ENCODE data around the gene DEDD2.
A peak's percentile ranks its signal among the peaks of the same experiment; 100 is the strongest.

DEDD2 gene

DNA sequence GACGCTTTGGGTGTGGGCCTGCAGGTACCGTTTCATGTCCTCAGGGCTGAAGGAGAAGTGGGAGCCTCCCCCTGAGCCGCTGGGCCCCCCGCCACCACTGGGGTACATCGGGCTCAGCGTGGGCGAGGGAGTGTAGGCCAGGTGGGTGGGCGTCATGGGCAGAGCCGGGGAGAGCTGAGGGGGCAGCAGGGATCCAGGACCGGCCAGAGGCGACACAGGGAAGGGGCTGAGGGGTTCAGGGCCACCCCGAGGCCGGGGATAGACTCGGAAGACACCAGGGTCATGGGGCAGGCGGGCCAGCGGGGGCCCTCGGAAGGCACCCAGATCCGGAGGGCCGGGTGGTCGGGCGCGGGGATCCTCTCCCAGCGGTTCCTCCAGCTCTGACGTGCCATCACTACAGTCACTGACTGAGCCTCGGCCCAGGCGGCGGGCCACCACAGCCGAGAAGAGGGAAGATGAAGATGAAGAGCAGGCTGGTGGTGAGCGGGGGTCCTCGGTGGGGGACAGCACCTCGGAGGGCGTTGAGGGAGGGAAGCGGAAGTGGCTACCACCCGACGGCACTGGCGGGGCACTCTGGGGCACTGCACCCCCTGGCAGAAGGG, 31.8 kb upstream of the DEDD2 start:
- no peak for DNase-seq (ENCODE audit: low spot score)

DNA sequence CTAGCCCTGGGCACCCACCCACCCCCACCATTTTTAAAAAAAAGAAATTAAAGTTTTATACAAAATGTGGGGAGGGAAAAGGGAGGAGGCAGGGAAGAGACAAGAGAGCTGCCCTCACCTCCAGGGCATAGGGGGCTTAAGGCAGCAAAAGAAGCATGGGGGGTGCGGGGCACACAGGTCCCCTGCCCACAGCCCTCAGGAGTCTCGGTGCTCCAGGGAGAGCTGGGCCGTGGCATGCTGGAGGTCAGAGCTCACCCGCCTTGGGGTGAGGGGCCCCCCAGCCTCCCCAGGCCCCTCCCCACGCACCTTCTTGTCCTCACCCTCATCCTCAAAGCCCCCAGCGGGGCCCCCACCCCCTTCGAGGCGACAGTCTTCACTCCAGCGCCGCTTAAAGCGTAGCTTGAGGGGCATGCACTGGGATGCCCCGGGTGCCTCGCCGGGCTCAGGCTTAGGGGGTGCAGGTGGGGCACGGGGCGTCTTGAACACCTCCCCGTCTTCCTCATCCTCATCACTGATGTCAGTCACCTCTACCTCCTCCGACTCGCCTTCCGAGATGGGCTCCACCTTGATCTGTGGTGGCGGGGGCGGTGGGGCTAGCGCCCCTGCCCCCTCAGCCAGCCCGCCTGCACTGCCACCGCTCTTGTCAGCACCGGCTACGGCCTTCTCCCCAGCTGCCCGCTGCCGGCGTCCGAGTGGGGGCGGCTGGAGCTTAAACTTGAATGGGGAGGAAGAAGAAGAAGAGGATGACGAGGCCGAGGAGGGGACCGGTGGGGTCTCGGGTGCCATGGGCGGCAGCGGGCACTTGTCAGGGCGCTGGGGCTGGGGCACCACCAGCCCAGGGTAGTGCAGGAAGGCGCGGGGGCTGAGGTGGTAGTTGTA, 31.0 kb upstream of the DEDD2 start:
- no peak for DNase-seq (ENCODE audit: low spot score)

- DNase-seq (ENCODE audit: low spot score): no peak
Observed at GRCh38 chr19:42247640-42248199, 30.2 kb upstream of the DEDD2 start.

- no peak for DNase-seq (ENCODE audit: low spot score)
Observed at GRCh38 chr19:42246922-42247639, 29.6 kb upstream of the DEDD2 start.

- DNase-seq (ENCODE audit: low spot score): peak; percentile 56
Observed at GRCh38 chr19:42246143-42246921, 28.9 kb upstream of the DEDD2 start.

DNA sequence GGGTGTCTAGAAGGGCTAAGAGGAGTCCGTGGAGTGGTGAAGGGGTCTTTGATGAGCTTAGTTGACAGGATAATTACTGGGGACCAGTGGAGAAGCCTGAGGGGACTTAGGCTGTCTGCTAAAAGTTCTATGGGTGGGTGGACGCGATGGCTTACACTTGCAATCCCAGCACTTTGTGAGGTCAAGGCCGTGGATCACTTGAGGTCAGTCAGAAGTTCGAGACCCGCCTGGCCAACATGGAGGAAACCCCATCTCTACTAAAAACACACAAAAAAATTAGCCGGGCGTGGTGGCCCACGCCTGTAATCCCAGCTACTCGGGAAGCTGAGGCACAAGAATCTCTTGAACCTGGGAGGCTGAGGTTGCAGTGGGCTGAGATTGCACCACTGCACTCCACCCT, 27.8 kb upstream of the DEDD2 start:
- no peak for DNase-seq (ENCODE audit: low spot score)

GRCh38 chr19:42244347-42245220, 27.1 kb upstream of the DEDD2 start:
- peak; percentile 94 for DNase-seq (ENCODE audit: low spot score)

DNA sequence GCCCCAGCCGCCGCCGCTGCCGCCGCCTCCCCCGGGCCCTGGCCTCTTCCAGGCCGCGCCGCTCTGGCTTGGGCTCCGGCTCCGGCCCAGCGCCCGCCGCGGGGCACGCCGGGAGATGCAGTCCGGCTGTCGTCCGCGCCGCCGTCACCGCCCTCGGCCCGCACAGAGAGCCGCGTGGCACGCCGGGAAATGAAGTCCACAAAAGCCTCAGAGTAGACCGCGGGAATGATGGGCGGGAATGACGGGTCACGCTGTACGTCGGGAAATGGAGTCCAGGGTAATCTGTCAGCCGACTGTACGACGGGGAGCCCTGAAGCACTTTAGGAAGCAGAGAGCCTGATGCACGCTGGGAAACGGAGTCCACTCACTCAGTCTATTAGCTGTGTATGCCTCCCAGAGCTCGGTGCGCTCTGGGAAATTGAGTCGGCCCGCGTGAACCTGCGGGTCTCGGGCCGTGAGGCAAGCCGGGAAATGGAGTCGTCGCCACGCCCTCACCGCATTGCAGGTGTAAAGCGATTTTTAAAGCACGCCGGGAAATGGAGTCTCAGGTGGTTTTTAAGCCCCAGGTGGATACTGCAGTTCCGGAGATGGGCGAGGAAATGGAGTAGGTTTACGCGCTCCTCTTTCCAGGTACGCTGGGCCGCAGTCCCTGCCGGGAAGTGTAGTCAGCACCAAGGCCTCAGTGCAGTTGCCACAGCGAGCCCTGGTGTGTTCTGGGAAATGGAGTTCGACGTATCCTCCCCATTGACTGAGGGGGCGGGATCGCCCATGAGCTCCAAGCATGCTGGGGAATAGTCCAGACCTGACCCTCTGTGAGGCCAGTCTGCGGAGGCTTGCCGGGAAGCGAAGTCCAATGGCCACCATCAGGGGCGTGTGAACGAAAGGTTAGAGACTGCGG, 25.3 kb upstream of the DEDD2 start, which contains the start of gene GSK3A:
Gene GSK3A, minus strand, starts transcription at position 91 of the 898 bp plus-strand sequence. CDS start 137 bp downstream, outside the sequence.
- DNase-seq (ENCODE audit: low spot score): peak; percentile 99

DNA sequence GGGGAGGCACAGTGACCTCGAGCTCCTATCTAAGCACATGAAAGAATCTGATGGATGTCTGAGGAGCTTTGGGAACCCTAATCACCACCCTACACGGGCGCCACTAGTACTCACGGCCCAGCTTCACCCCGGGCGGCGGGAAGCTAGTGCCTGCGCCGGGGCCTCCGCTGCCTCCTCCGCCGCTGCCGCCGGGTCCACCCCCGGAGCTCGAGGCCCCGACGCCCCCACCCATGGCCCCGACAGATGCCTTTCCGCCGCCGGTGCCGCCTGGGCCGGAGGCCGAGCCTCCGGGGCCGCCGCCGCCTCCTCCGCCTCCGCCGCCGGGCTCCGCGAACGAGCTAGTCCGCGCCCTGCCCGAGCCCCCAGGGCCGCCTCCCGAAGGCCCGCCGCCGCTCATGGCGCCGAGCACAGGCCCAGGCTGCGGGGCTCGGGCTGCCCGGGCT, 24.6 kb upstream of the DEDD2 start:
- DNase-seq (ENCODE audit: low spot score): no peak

GRCh38 chr19:42241279-42241678, 23.8 kb upstream of the DEDD2 start:
- no peak for DNase-seq (ENCODE audit: low spot score)

DNA sequence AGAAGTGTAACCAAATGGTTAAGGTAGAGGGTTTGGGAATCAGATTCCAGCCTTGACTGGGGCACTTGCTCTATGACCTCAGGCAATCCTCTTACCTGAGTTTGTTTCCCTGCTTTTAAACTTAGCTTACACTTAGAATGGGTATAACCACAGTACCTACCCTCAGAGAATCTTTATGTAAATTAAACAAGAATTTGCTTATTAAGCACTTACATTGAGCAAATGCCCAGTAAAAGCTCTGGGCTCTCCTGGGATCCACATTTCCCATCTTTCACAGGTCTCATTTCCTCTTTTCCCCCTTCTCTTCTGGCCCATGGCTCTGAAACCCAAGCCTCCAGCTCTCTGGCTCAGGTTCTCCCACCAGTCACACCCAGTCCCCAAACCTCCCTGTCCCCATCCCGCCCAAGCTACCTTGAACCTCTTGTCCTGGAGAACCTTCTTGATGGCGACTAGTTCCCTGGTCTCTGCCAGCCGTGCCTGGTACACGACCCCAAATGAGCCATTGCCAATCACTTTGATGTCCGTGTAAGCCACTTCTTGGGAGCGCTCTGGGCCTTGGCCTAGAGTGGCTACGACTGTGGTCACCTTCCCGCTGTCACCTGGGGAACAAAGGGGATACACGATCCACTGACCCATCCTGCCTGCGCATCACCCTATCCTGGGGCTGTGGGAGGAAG, 22.2 kb upstream of the DEDD2 start:
- no peak for DNase-seq (ENCODE audit: low spot score)

GRCh38 chr19:42235181-42235580, 17.7 kb upstream of the DEDD2 start:
- DNase-seq (ENCODE audit: low spot score): no peak

GRCh38 chr19:42234364-42234763, 16.9 kb upstream of the DEDD2 start:
- no peak for DNase-seq (ENCODE audit: low spot score)

GRCh38 chr19:42233678-42234292, 16.3 kb upstream of the DEDD2 start:
- DNase-seq (ENCODE audit: low spot score): no peak

DNA sequence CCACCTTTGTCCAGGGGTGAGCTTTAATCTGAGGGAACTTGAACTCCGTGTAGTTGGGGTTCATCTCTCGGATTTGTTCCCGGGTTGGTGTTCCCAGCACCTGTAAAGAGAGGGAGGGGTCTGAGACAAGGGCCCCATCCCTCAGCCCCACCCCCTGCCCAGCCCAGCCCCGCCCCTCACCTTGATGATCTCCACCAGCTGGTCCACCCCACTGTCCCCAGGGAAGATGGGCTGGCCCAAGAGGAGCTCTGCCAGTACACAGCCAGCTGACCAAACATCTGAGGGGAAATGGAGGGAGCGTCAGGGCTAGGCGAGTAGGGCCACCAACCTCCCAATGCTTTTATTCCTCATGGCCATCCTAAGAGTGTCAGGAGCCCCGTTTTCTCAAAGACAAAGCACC, 15.6 kb upstream of the DEDD2 start:
- DNase-seq (ENCODE audit: low spot score): no peak

DNA sequence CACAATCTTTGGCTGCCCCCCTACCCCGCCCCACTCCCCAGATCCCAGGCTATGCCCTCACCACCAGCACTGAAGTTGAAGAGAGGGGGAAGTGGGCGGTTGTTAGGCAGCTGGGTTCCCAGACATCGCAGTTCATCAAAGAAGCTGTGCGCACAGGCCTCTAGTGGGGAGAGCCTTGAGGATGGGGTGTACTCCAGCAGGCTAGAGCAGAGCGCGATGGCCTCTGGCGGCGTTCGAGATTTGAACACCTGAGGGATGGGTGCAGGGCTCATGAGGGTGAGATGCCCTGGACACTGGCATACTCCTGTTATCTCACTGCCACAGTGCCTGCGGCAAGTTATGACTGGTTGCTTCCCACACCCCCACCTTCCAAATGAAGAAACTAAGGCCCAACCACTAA, 15.0 kb upstream of the DEDD2 start:
- no peak for DNase-seq (ENCODE audit: low spot score)

- DNase-seq (ENCODE audit: low spot score): no peak
Observed at GRCh38 chr19:42230571-42230970, 13.1 kb upstream of the DEDD2 start.

- no peak for DNase-seq (ENCODE audit: low spot score)
Observed at GRCh38 chr19:42229855-42230351, 12.4 kb upstream of the DEDD2 start.
